Skeletal muscle tissue (tissue), 4 donors: ENCODE data around the gene PACRG. TPM values are rescaled to one million over a fixed set of nuclear protein-coding genes. Genes with fewer than 3 reads are reported as not detected.

Source experiments
- H3K27ac ChIP-seq: one replicate; pipeline ENCODE4 v1.7.0; 2013; ENCODE audit warnings: mild to moderate bottlenecking, low read depth, low read length, inconsistent platforms
- H3K27me3 ChIP-seq, 3 donors: one replicate each; pipeline ENCODE4 v1.7.0; 2013; ENCODE audit warnings: low read length in 3 of 3; ENCODE audit not compliant: control insufficient read depth in 3 of 3, insufficient read depth in 3 of 3
- H3K36me3 ChIP-seq, 3 donors: one replicate each; pipeline ENCODE4 v1.7.0; 2013; ENCODE audit warnings: low read length in 3 of 3; ENCODE audit not compliant: control insufficient read depth in 3 of 3, insufficient read depth in 3 of 3
- H3K4me1 ChIP-seq, 3 donors: one replicate each; pipeline ENCODE4 v1.7.0; 2013; ENCODE audit warnings: low read length in 3 of 3, mild to moderate bottlenecking in 3 of 3; ENCODE audit not compliant: control insufficient read depth in 3 of 3, insufficient read depth in 3 of 3
- H3K4me3 ChIP-seq, 3 donors: one replicate each; pipeline ENCODE4 v1.7.0; 2013; ENCODE audit warnings: low read length in 3 of 3
- H3K9ac ChIP-seq, 3 donors: one replicate each; pipeline ENCODE4 v1.7.0; 2013; ENCODE audit warnings: low read length in 3 of 3, mild to moderate bottlenecking in 3 of 3, moderate library complexity in 2 of 3, low read depth in 1 of 3
- H3K9me3 ChIP-seq, 3 donors: one replicate each; pipeline ENCODE4 v1.7.0; 2013; ENCODE audit warnings: low read length in 3 of 3; ENCODE audit not compliant: control insufficient read depth in 3 of 3
- total RNA-seq: library from RNA; depleted of rRNA; stranded (reverse); fragments of >200 nt; gene quantifications from one replicate; pipeline ENCODE4 v1.2.3, GENCODE V29; 2014
- donor health status: Osteomylitis.

The PACRG gene
- total RNA-seq, 1 donor from 2014 or later: 1.0 TPM

DNA sequence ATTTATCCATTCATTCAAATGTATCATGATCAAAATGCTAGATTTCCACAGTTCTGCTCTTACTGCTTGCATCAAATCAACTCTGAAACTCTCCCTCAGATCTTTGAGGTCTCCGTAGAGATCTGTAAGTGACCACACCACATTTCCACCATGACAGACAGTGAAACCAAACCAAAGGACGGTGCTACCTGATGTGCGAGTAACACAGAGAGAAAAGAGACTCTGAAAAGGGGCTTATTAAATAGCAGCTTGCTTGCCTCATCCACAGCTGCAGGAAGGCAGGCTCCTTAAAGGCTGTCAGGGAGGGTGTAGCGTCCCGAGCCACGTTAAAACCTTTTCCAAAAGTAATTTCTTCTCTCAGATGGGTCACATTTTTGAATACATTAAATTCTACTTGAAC is 335.8 kb downstream of the PACRG start:
- no peaks in the 10 kb centered on the region for H3K4me1 ChIP-seq
- H3K27ac ChIP-seq: no peak overlapping the region
- H3K4me3 ChIP-seq: no peak overlapping the region
- peaks cover 0 to 2% (median 0%) of the 10 kb centered on the region in 3 donors for H3K9me3 ChIP-seq
- no peaks in the 10 kb centered on the region for H3K36me3 ChIP-seq
- H3K9ac ChIP-seq: no peak overlapping the region
- no peaks in the 10 kb centered on the region for H3K27me3 ChIP-seq

DNA sequence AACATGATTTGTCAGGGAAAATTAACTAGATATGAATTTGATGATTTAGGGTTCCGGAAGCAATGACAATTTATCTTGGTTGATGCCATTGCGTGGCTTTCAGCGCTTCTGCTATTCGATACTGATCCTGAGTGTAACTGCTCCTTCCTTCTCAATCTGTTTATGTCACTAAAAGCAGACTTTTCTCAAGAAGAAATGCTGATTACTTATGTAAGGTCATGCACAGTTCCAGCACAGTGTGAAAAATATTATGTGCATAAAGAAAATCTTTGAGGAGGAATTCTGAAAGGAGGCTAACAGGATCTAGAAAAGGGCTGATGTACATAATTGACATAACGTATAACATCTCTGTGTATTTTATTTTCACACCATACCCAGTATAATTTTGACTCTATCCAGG is 336.6 kb downstream of the PACRG start:
- H3K9ac ChIP-seq: no peak overlapping the region

DNA sequence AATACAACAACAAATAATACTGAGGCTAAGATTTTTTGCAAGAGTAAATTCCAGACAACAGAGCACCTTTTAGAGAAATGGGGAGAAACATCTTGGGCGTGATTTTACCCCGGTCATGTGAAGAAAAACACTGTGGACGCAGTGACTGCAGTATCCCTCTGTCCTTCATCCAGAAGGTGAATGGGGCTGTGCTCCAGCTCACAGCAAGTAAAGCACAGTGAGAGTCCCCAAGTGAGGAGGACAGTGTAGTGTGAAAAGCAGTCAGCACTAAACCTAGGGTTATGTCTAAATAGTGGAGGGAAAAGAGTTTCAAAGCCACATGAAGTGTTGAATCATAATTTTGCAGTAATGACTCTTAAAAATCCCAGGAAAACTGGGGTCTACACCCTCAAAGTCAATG is 338.4 kb downstream of the PACRG start:
- no peaks in the 10 kb centered on the region for H3K4me1 ChIP-seq
- H3K9me3 ChIP-seq: no peaks in the 10 kb centered on the region
- H3K27ac ChIP-seq: no peak overlapping the region
- H3K4me3 ChIP-seq: no peak overlapping the region
- H3K9ac ChIP-seq: no peak overlapping the region
- H3K27me3 ChIP-seq: no peaks in the 10 kb centered on the region
- no peaks in the 10 kb centered on the region for H3K36me3 ChIP-seq

More for the DNA sequence above, 336.6 kb downstream of the PACRG start:
- no peaks in the 10 kb centered on the region for H3K36me3 ChIP-seq
- no peak overlapping the region for H3K4me3 ChIP-seq
- no peaks in the 10 kb centered on the region for H3K4me1 ChIP-seq
- H3K9me3 ChIP-seq: peaks cover 0 to 2% (median 0%) of the 10 kb centered on the region in 3 donors
- H3K27me3 ChIP-seq: no peaks in the 10 kb centered on the region
- H3K27ac ChIP-seq: no peak overlapping the region

- H3K36me3 ChIP-seq: no peaks in the 10 kb centered on the region
These were observed 349.4 kb downstream of the PACRG start for GRCh38 chr6:163077134-163077533.

GRCh38 chr6:163078712-163079111 is 350.9 kb downstream of the PACRG start:
- Histone ChIP-seq H3K4me3 (no peak overlapping the region), H3K27ac (no peak overlapping the region), H3K4me1 (no peaks in the 10 kb centered on the region), H3K9ac (no peak overlapping the region), H3K27me3 (no peaks in the 10 kb centered on the region), H3K36me3 (no peaks in the 10 kb centered on the region), H3K9me3 (no peaks in the 10 kb centered on the region)

More at GRCh38 chr6:163077134-163077533, 349.4 kb downstream of the PACRG start:
- no peak overlapping the region for H3K27ac ChIP-seq
- no peaks in the 10 kb centered on the region for H3K4me1 ChIP-seq
- H3K4me3 ChIP-seq: no peak overlapping the region
- H3K9me3 ChIP-seq: no peaks in the 10 kb centered on the region
- no peaks in the 10 kb centered on the region for H3K27me3 ChIP-seq
- H3K9ac ChIP-seq: no peak overlapping the region

- H3K9ac ChIP-seq: no peak overlapping the region
These were observed 352.5 kb downstream of the PACRG start for GRCh38 chr6:163080228-163080627.

DNA sequence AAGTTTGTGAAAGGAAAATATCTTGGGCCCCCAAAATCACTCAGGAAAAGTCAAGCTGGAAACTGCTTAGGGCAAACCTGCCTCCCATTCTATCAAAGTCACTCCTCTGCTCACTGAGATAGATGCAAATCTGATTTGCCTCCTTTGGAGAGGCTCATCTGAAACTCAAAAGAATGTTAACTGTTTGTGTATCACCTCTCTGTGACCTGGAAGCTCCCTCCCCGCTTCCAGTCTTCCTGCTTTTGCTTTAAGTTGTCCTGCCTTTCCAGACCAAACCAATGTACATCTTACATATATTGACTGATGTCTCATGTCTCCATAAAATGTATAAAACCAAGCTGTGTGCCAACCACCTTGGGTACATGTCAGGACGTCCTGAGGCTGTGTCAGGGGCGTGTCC is 355.4 kb downstream of the PACRG start:
- peaks cover 2 to 11% (median 6%) of the 10 kb centered on the region in 3 donors for H3K4me1 ChIP-seq
- no peak overlapping the region for H3K9ac ChIP-seq
- H3K4me3 ChIP-seq: no peak overlapping the region
- no peaks in the 10 kb centered on the region for H3K9me3 ChIP-seq
- no peaks in the 10 kb centered on the region for H3K27me3 ChIP-seq
- H3K36me3 ChIP-seq: no peaks in the 10 kb centered on the region
- H3K27ac ChIP-seq: no peak overlapping the region

More at GRCh38 chr6:163080228-163080627, 352.5 kb downstream of the PACRG start:
- H3K27ac ChIP-seq: no peak overlapping the region
- no peaks in the 10 kb centered on the region for H3K4me1 ChIP-seq
- no peak overlapping the region for H3K4me3 ChIP-seq
- H3K36me3 ChIP-seq: no peaks in the 10 kb centered on the region
- no peaks in the 10 kb centered on the region for H3K27me3 ChIP-seq
- no peaks in the 10 kb centered on the region for H3K9me3 ChIP-seq

DNA sequence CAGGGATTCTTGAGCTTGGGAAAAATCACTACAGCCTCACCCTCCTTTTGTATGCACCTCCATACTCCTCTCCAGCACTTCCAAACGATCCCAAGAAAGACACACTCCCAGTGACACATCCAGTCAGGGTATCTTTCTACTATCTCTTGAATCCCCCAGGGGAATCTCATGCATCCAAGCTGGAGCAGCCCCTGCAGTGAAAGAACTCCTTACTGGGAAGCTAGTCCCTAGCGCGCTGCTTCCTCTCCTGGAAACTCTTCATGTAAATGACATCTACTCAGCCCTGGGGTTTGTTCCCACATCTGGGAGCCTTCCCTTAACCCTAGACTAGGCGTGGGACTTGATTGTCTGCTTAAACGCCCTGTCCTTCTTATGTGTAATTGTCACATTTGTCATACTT is 357.7 kb downstream of the PACRG start:
- Histone ChIP-seq H3K27me3 (no peaks in the 10 kb centered on the region), H3K27ac (no peak overlapping the region), H3K36me3 (no peaks in the 10 kb centered on the region), H3K4me1 (peaks cover 2 to 11% (median 6%) of the 10 kb centered on the region in 3 donors), H3K4me3 (no peak overlapping the region), H3K9ac (no peak overlapping the region), H3K9me3 (no peaks in the 10 kb centered on the region)

DNA sequence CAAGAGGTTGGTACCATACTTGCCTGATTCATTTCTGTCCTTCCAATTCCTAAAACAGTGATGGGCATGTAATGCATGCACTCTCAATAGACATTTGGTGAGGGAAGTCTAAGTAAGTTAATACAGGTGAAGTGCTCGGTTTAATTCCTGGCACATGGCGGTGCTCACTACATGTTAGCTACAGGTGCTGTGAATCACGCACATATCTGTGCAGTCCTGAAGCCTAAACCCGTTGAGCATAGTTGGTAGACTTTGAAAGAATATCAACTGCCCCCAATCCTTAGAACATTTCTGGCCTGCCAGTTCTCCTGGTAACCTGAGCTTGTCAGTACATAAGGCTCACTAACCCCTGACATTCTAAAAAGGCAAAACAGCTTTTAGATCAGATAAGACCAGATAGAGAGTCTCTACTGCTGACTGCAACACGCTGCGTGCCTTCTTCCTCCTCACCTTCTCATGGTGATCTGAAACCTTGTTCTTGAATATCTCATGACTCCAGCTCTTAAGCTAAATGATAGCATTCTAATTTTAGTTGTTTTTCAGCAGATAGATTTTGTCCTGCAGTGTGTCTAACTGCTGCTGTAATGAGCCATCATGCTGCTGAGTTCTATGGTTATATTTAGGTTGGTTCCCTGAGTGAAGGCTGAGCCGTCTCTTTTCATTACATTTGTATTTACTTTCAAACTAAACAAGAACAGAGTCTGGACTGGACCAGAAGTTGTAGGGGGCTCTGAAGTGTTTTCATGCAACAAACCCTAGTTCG is 358.3 kb downstream of the PACRG start:
- no peak overlapping the region for H3K9ac ChIP-seq
- H3K4me1 ChIP-seq: peaks cover 2 to 11% (median 6%) of the 10 kb centered on the region in 3 donors
- no peaks in the 10 kb centered on the region for H3K9me3 ChIP-seq
- no peaks in the 10 kb centered on the region for H3K36me3 ChIP-seq
- H3K27ac ChIP-seq: no peak overlapping the region
- no peaks in the 10 kb centered on the region for H3K27me3 ChIP-seq
- peak overlapping the region in 2 of 3 donors; percentile 6 to 8 for H3K4me3 ChIP-seq

DNA sequence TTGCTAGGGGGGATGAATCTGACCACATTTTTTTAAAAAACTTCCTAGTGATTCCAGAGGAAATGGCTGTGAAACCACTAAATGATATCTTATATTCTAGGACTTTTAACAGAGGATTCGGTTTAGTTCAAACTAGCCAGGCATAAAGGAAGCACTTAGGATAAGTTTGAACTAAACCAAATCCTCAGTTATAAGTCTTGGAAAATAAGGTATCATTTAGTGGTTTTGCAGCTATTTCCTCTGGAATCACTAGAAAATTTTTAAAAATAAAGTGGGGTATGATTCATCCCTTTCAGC is 358.8 kb downstream of the PACRG start:
- no peaks in the 10 kb centered on the region for H3K9me3 ChIP-seq
- H3K27me3 ChIP-seq: no peaks in the 10 kb centered on the region
- H3K27ac ChIP-seq: no peak overlapping the region
- peaks cover 2 to 11% (median 6%) of the 10 kb centered on the region in 3 donors for H3K4me1 ChIP-seq
- no peaks in the 10 kb centered on the region for H3K36me3 ChIP-seq
- peak overlapping the region in 1 of 3 donors; percentile 6 for H3K4me3 ChIP-seq
- H3K9ac ChIP-seq: no peak overlapping the region
